ENCODE results near the gene GAST.

- TF ChIP-seq CTCF (IDR thresholded peaks at IDR 0.05) (no peak), POLR2AphosphoS5 (IDR thresholded peaks at IDR 0.05) (no peak), POLR2A (IDR thresholded peaks at IDR 0.05) (no peak)
Measured at GRCh38 chr17:41754066-41754465, 41.9 kb downstream of the GAST start.

Measured in prostate gland (tissue), 2 donors.